MCF 10A (cell line): ENCODE measurements around the gene INAVA. TPM values are rescaled to one million over a fixed set of nuclear protein-coding genes. Genes with fewer than 3 reads are reported as not detected.

Experiments
- BruUV-seq: library from RNA; stranded (reverse); fragments of 400-500 nt; replicated peaks from 2 replicates; lab custom pipeline; 2021; lab: Mats Ljungman, UMichigan
- CTCF ChIA-PET: fragments of 300-600 bp; sonication (Branson Sonifier 250); formaldehyde crosslinking; extraction: SDS; loops from one replicate; lab custom pipeline; 2021; ENCODE audit warnings: antibody characterized with exemption, inconsistent platforms; lab: Yijun Ruan, JAX
- POLR2A ChIA-PET: fragments of 300-600, 350-650 bp; sonication (Branson Sonifier 250); formaldehyde crosslinking; extraction: SDS; loops from one replicate; lab custom pipeline; 2020; ENCODE audit warnings: antibody characterized with exemption, inconsistent platforms; lab: Yijun Ruan, JAX
- DNase-seq: peaks from one replicate; pipeline ENCODE4 v3.0.0-alpha.2; 2018; ENCODE audit not compliant: unreplicated experiment
- H3K27ac Mint-ChIP-seq: one replicate; pipeline ENCODE4 v1.8.0; 2022; ENCODE audit warnings: mild to moderate bottlenecking, low read depth, mixed read lengths; ENCODE audit not compliant: unreplicated experiment
- H3K27me3 Mint-ChIP-seq: one replicate; pipeline ENCODE4 v1.8.0; 2022; ENCODE audit warnings: mixed read lengths; ENCODE audit not compliant: insufficient read depth, unreplicated experiment
- H3K36me3 Mint-ChIP-seq: one replicate; pipeline ENCODE4 v1.8.0; 2022; ENCODE audit warnings: mild to moderate bottlenecking, moderate library complexity, mixed read lengths; ENCODE audit not compliant: insufficient read depth, unreplicated experiment
- H3K4me1 Mint-ChIP-seq: one replicate; pipeline ENCODE4 v1.8.0; 2022; ENCODE audit warnings: mixed read lengths; ENCODE audit not compliant: insufficient read depth, unreplicated experiment
- H3K4me3 Mint-ChIP-seq: one replicate; pipeline ENCODE4 v1.8.0; 2022; ENCODE audit warnings: mild to moderate bottlenecking, moderate library complexity, mixed read lengths; ENCODE audit not compliant: unreplicated experiment
- H3K9me3 Mint-ChIP-seq: one replicate; pipeline ENCODE4 v1.8.0; 2022; ENCODE audit warnings: mixed read lengths; ENCODE audit not compliant: unreplicated experiment
- intact Hi-C: fragments of 100-400 bp; cut with micrococcal nuclease; formaldehyde crosslinking; loops from 2 replicates; pipeline ENCODE4 v1.14.1; 2022
- total RNA-seq: library from RNA; stranded (reverse); gene quantifications from 2 replicates; pipeline ENCODE4 v1.2.3, GENCODE V29; 2022
- TF ChIP-seq, protein P1 (sequence below): fragments of 200-600 bp; IDR thresholded peaks from one replicate; pipeline ENCODE4 v1.8.0; 2022; ENCODE audit warnings: antibody characterized with exemption, mild to moderate bottlenecking; ENCODE audit not compliant: unreplicated experiment

The INAVA gene
- total RNA-seq, 1 experiment from 2014 or later, result 30.5 TPM

DNA sequence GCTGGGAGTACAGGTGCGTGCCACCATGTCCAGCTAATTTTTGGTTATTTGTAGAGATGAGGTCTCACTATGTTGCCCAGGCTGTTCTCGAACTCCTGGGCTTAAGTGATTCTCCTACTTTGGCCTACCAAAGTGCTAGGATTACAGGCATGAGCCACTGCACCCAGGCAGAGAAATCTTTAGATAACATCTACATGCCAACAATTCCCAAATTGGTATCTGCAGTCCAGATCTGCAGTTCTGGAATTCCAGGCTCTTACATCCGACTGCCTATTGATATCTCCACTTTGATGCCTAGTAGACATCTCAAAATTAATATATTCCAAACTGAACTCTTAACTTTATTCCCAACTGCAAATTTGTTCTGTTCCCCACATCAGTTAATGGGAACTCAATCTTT, 23.3 kb downstream of the INAVA start:
- Mint-ChIP-seq H3K36me3 (peaks cover 24% of the 10 kb centered on the region), H3K27ac (no peak overlapping the region), H3K4me3 (no peak overlapping the region), H3K27me3 (no peaks in the 10 kb centered on the region), H3K9me3 (no peaks in the 10 kb centered on the region), H3K4me1 (peaks cover 34% of the 10 kb centered on the region)
- TF ChIP-seq, protein P1, sequence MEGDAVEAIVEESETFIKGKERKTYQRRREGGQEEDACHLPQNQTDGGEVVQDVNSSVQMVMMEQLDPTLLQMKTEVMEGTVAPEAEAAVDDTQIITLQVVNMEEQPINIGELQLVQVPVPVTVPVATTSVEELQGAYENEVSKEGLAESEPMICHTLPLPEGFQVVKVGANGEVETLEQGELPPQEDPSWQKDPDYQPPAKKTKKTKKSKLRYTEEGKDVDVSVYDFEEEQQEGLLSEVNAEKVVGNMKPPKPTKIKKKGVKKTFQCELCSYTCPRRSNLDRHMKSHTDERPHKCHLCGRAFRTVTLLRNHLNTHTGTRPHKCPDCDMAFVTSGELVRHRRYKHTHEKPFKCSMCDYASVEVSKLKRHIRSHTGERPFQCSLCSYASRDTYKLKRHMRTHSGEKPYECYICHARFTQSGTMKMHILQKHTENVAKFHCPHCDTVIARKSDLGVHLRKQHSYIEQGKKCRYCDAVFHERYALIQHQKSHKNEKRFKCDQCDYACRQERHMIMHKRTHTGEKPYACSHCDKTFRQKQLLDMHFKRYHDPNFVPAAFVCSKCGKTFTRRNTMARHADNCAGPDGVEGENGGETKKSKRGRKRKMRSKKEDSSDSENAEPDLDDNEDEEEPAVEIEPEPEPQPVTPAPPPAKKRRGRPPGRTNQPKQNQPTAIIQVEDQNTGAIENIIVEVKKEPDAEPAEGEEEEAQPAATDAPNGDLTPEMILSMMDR, result no peak
- ChIA-PET CTCF (interaction anchor here (0.6 to 1.8 kb wide), 15 partner anchors 12 to 531 kb away, joined by 3 to 13 read pairs (median 4); partner anchors contain the start of gene INAVA), POLR2A (interaction anchor here (1.0 to 3.1 kb wide), 7 partner anchors 12 to 125 kb away, joined by 3 to 65 read pairs (median 6); partner anchors contain the start of gene INAVA)
- BruUV-seq, result no TSS peak
- intact Hi-C loops, result no loop called here
- no peak for DNase-seq

DNA sequence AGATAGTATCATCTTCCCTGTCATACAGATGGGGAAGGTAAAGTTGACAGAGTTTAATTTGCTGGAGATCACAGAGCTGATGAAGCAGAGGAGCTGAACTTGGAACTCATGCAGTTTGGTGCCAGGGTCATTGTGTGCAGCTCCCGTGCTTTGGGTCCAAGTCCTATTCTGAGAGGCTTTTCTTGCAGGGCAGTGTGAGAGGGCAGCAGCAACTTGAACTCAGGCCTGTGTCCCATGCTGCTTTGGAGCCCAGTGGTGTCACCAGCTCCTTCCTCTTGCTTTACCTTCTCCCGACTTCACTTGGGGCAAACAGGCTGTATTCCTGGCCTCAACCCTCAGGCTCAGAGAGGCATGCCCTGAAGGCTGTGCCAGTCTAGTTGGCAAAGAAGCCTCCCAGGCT, 24.7 kb downstream of the INAVA start:
- Mint-ChIP-seq H3K27ac (no peak overlapping the region), H3K4me1 (peaks cover 26% of the 10 kb centered on the region), H3K4me3 (no peak overlapping the region), H3K27me3 (no peaks in the 10 kb centered on the region), H3K36me3 (peaks cover 14% of the 10 kb centered on the region), H3K9me3 (no peaks in the 10 kb centered on the region)
- DNase-seq, result no peak
- ChIA-PET CTCF (interaction anchor here (0.6 to 1.7 kb wide), 6 partner anchors 12 to 346 kb away, joined by 3 to 9 read pairs (median 6); partner anchors contain the start of gene INAVA), POLR2A (interaction anchor here (0.9 to 1.6 kb wide), 4 partner anchors 15 to 33 kb away, joined by 3 to 11 read pairs (median 4); partner anchors contain the start of gene INAVA)
- TF ChIP-seq, protein P1, result no peak
- intact Hi-C loops, result no loop called here
- no TSS peak for BruUV-seq

DNA sequence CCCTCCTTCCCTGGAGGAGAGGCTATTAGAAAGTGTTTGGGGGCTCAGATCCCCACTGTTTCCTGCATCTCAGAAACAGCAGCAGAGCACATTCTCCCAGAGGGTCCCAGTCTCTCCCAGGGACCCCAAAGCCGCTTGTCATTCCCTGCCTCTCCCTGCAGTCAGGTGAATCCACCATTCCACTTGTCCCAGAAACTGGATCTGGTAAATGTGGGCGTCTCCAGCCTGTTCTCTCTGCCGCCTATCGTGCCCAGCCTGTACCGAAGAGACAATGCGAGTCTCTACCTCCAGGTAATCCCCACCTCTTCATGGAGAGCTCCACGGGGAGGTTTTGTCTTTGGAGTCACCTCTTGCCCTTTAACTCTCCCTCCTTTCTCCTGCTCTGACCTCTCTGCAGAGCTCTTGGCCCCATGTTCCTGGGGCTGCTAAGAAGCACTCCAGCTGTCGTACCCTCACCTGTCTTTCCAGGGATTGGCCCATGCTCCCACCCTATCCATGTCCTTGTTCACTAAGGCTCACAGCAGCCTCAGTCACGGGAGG, 26.9 kb downstream of the INAVA start:
- DNase-seq, result no peak
- ChIA-PET POLR2A (interaction anchor here (0.6 to 1.2 kb wide), 3 partner anchors 10 to 368 kb away, joined by 3 read pairs; no protein-coding TSS in a partner anchor), CTCF (interaction anchor here (0.6 to 1.7 kb wide), 5 partner anchors 9 to 109 kb away, joined by 3 to 6 read pairs (median 3); no protein-coding TSS in a partner anchor)
- intact Hi-C loops, result no loop called here
- H3K4me1 Mint-ChIP-seq, result peaks cover 23% of the 10 kb centered on the region
- H3K27ac Mint-ChIP-seq, result no peak overlapping the region
- H3K36me3 Mint-ChIP-seq, result peaks cover 4% of the 10 kb centered on the region
- TF ChIP-seq, protein P1, result no peak
- H3K27me3 Mint-ChIP-seq, result no peaks in the 10 kb centered on the region
- no peak overlapping the region for H3K4me3 Mint-ChIP-seq
- no peaks in the 10 kb centered on the region for H3K9me3 Mint-ChIP-seq
- BruUV-seq, result no TSS peak

DNA sequence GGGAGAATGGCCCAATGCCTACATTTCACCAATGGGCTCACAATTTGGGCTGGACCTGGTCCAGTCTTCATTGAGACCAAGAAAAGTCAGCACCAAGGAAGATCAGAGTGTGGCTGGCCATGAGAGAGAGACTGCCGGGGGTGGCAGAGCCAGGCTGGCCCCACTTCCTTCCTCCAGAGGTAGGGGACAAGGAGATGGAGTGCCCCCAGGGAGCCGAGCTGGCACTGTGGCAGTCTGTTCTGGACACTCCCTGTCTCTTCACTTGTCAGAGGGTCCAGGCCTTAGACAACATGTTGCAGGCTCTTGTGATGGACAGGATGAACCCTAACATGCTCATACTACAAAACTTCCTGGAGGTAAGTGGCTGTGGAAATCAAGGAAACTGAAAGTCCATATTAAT, 27.7 kb downstream of the INAVA start:
- no TSS peak for BruUV-seq
- ChIA-PET POLR2A (interaction anchor here (0.6 to 1.7 kb wide), 3 partner anchors 10 to 367 kb away, joined by 3 to 6 read pairs (median 3); partner anchors contain the start of gene INAVA), CTCF (interaction anchor here (0.6 to 1.7 kb wide), 4 partner anchors 9 to 29 kb away, joined by 3 to 6 read pairs (median 3); no protein-coding TSS in a partner anchor)
- TF ChIP-seq, protein P1, result no peak
- no peak overlapping the region for H3K27ac Mint-ChIP-seq
- intact Hi-C loops, result no loop called here
- H3K9me3 Mint-ChIP-seq, result no peaks in the 10 kb centered on the region
- no peaks in the 10 kb centered on the region for H3K27me3 Mint-ChIP-seq
- no peaks in the 10 kb centered on the region for H3K36me3 Mint-ChIP-seq
- H3K4me3 Mint-ChIP-seq, result no peak overlapping the region
- DNase-seq, result no peak
- H3K4me1 Mint-ChIP-seq, result peaks cover 15% of the 10 kb centered on the region
